Keratinocyte (primary cell): ENCODE results near the gene FPR3. TPM values are rescaled to one million over a fixed set of nuclear protein-coding genes. Genes with fewer than 3 reads are reported as not detected.
A peak's percentile ranks its signal among the peaks of the same experiment; 100 is the strongest.

ENCODE experiments used
- DNase-seq: peaks from one replicate; pipeline ENCODE4 v3.0.0-alpha.2; 2011; ENCODE audit warnings: low read depth, missing footprints, low spot score
- FAIRE-seq: peaks from 2 replicates; lab custom pipeline; 2011; peaks lifted over from hg19 to GRCh38; lab: Jason Lieb, UNC
- H2AFZ ChIP-seq: 2 replicates; pipeline ENCODE4 v1.6.0; 2012; ENCODE audit warnings: low read length, control low read depth, inconsistent platforms; ENCODE audit not compliant: control insufficient read depth
- H3K27ac ChIP-seq: 2 replicates; pipeline ENCODE4 v1.5.1; 2011; ENCODE audit warnings: low read length; ENCODE audit not compliant: control insufficient read depth, insufficient read depth
- H3K27me3 ChIP-seq: 3 replicates; pipeline ENCODE4 v1.6.0; 2011; ENCODE audit warnings: low read length; ENCODE audit not compliant: control insufficient read depth, insufficient read depth; ENCODE audit errors: extremely low read depth
- H3K36me3 ChIP-seq, 2 experiments: 2 replicates in 1 of 2; 3 replicates in 1 of 2; pipeline ENCODE4 v1.5.1; 2011; ENCODE audit warnings: low read length in 2 of 2, mild to moderate bottlenecking in 1 of 2; ENCODE audit not compliant: control insufficient read depth in 2 of 2, insufficient read depth in 2 of 2; ENCODE audit errors: extremely low read depth in 1 of 2
- H3K4me1 ChIP-seq: 3 replicates; pipeline ENCODE4 v1.5.1; 2011; ENCODE audit warnings: low read length; ENCODE audit not compliant: control insufficient read depth, insufficient read depth; ENCODE audit errors: extremely low read depth
- H3K4me2 ChIP-seq: 3 replicates; pipeline ENCODE4 v1.6.0; 2011; ENCODE audit warnings: low read depth, low read length; ENCODE audit not compliant: control insufficient read depth, insufficient read depth; ENCODE audit errors: extremely low read depth
- H3K4me3 ChIP-seq, 3 experiments: fragments of 200-600 bp in 1 of 3; sonication (generic) in 1 of 3; 2 replicates in 2 of 3; 3 replicates in 1 of 3; pipeline ENCODE4 v1.5.1; 2011 to 2016; ENCODE audit warnings: low read length in 3 of 3, mild to moderate bottlenecking in 3 of 3, control low read depth in 2 of 3, inconsistent platforms in 1 of 3, low read depth in 1 of 3, mixed read lengths in 1 of 3, mixed run types in 1 of 3, moderate library complexity in 1 of 3; ENCODE audit not compliant: control insufficient read depth in 2 of 3, insufficient read depth in 2 of 3; ENCODE audit errors: extremely low read depth in 1 of 3
- H3K79me2 ChIP-seq: 2 replicates; pipeline ENCODE4 v1.6.0; 2012; ENCODE audit warnings: low read length; ENCODE audit not compliant: control insufficient read depth, insufficient read depth
- H3K9ac ChIP-seq: 3 replicates; pipeline ENCODE4 v1.6.0; 2011; ENCODE audit warnings: low read length; ENCODE audit not compliant: control insufficient read depth, insufficient read depth; ENCODE audit errors: extremely low read depth
- H3K9me1 ChIP-seq: 3 replicates; pipeline ENCODE4 v1.6.0; 2011; ENCODE audit warnings: low read length; ENCODE audit not compliant: control insufficient read depth, insufficient read depth; ENCODE audit errors: extremely low read depth
- H3K9me3 ChIP-seq: 2 replicates; pipeline ENCODE4 v1.5.1; 2012; ENCODE audit warnings: low read depth, low read length; ENCODE audit not compliant: control insufficient read depth
- H4K20me1 ChIP-seq: 3 replicates; pipeline ENCODE4 v1.6.0; 2011; ENCODE audit warnings: low read length; ENCODE audit not compliant: control insufficient read depth, insufficient read depth; ENCODE audit errors: extremely low read depth
- EZH2 ChIP-seq: IDR thresholded peaks from one replicate; pipeline ENCODE4 v1.6.1; 2012; ENCODE audit warnings: inconsistent platforms, mild to moderate bottlenecking, low read length, moderate library complexity
- dilution Hi-C: fragments of 300-500 bp; cut with MboI; formaldehyde crosslinking; loops from one replicate; pipeline ENCODE4 v1.7.0; 2020; ENCODE audit warnings: low sequenced_read_pairs; ENCODE audit not compliant: extremely low pct_ligation_motif_present
- polyA plus RNA-seq, 5 experiments: library from polyadenylated mRNA; depleted of rRNA in 3 of 5; stranded (reverse) in 3 of 5; stranded (forward) in 1 of 5; unstranded in 1 of 5; fragments of >200 nt; gene quantifications; 1 replicate in 1 of 5; 2 replicates in 3 of 5; 3 replicates in 1 of 5; pipeline versions ENCODE4 v1.2.1 to v1.2.3, GENCODE V29; 2011 to 2012; ENCODE audit warnings: missing spikeins in 2 of 5, low read depth in 1 of 5, low replicate concordance in 1 of 5
- TF ChIP-seq, protein P1 (sequence below), 3 experiments: IDR thresholded peaks in 1 of 3; conservative IDR thresholded peaks in 1 of 3; optimal IDR thresholded peaks in 1 of 3; 2 replicates in 2 of 3; 3 replicates in 1 of 3; pipeline versions ENCODE3 to v1.5.1; 2011; ENCODE audit warnings: low read length in 3 of 3, mild to moderate bottlenecking in 3 of 3, moderate library complexity in 2 of 3, control low read depth in 1 of 3, inconsistent platforms in 1 of 3; ENCODE audit not compliant: insufficient read depth in 2 of 3; ENCODE audit errors: extremely low read depth in 1 of 3

The FPR3 gene
- polyA plus RNA-seq, 1 donor (not counting 4 experiments of a cell fraction or from before 2014, with no cell fraction given), result not detected

DNA sequence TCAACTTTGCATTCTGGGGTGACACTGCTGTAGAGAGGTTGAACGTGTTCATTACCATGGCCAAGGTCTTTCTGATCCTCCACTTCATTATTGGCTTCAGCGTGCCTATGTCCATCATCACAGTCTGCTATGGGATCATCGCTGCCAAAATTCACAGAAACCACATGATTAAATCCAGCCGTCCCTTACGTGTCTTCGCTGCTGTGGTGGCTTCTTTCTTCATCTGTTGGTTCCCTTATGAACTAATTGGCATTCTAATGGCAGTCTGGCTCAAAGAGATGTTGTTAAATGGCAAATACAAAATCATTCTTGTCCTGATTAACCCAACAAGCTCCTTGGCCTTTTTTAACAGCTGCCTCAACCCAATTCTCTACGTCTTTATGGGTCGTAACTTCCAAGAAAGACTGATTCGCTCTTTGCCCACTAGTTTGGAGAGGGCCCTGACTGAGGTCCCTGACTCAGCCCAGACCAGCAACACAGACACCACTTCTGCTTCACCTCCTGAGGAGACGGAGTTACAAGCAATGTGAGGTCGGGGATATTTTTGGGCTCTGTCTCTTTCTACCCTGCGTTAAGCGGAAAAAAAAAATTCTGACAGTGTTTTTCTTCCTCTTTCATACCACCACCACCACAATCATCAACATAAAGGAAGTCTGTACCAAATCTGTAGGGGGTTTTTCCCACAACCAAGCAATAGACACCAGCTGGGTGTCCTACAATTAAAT lies 29.5 kb downstream of the FPR3 start:
- TF ChIP-seq EZH2, result no peak
- TF ChIP-seq, protein P1, sequence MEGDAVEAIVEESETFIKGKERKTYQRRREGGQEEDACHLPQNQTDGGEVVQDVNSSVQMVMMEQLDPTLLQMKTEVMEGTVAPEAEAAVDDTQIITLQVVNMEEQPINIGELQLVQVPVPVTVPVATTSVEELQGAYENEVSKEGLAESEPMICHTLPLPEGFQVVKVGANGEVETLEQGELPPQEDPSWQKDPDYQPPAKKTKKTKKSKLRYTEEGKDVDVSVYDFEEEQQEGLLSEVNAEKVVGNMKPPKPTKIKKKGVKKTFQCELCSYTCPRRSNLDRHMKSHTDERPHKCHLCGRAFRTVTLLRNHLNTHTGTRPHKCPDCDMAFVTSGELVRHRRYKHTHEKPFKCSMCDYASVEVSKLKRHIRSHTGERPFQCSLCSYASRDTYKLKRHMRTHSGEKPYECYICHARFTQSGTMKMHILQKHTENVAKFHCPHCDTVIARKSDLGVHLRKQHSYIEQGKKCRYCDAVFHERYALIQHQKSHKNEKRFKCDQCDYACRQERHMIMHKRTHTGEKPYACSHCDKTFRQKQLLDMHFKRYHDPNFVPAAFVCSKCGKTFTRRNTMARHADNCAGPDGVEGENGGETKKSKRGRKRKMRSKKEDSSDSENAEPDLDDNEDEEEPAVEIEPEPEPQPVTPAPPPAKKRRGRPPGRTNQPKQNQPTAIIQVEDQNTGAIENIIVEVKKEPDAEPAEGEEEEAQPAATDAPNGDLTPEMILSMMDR (optimal IDR thresholded peaks at IDR 0.05 in 1 of 3, IDR thresholded peaks at IDR 0.05 in 1 of 3, conservative IDR thresholded peaks at IDR 0.05 in 1 of 3; ENCODE audit: extremely low read depth in 1 of 3, insufficient read depth in 2 of 3, low read length in 3 of 3), result no peak
- H3K36me3 ChIP-seq, result no peaks in the 10 kb centered on the region
- H4K20me1 ChIP-seq, result no peaks in the 10 kb centered on the region
- no peak overlapping the region for H3K9ac ChIP-seq
- no peak overlapping the region for H3K27ac ChIP-seq
- DNase-seq, result no peak
- no peaks in the 10 kb centered on the region for H3K79me2 ChIP-seq
- H3K9me1 ChIP-seq, result no peaks in the 10 kb centered on the region
- H2AFZ ChIP-seq, result no peak overlapping the region
- H3K4me2 ChIP-seq, result no peak overlapping the region
- dilution Hi-C loops, result no loop called here
- H3K4me1 ChIP-seq, result no peaks in the 10 kb centered on the region
- no peaks in the 10 kb centered on the region for H3K27me3 ChIP-seq
- no peak for FAIRE-seq
- H3K9me3 ChIP-seq, result no peaks in the 10 kb centered on the region
- H3K4me3 ChIP-seq, result no peak overlapping the region

DNA sequence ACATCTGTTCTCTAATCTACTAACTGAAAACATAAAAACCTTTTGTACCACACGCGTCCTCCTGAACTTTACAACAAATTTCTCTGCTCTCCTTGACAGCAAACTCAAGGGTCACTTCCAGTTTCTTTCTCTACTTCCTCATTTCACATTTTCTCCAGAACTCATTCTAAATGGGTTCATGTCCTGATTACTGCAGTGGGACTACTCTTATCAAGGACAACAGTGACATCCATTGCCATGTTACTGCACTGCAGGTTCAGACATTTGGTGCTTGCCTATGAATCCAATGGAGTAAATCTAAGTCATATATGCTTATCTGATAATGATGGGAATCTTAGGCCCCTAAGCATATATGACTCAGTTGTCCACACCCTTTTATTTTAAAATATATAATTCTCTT lies 35.3 kb downstream of the FPR3 start:
- dilution Hi-C loops, result no loop called here

More for the DNA sequence above, 35.3 kb downstream of the FPR3 start:
- TF ChIP-seq, protein P1 (optimal IDR thresholded peaks at IDR 0.05 in 1 of 3, IDR thresholded peaks at IDR 0.05 in 1 of 3, conservative IDR thresholded peaks at IDR 0.05 in 1 of 3; ENCODE audit: extremely low read depth in 1 of 3, insufficient read depth in 2 of 3, low read length in 3 of 3), result peak in 2 of 3 experiments; percentile 35 to 40
- no peak for TF ChIP-seq EZH2
- no peak overlapping the region for H2AFZ ChIP-seq
- no peaks in the 10 kb centered on the region for H3K27me3 ChIP-seq
- no peaks in the 10 kb centered on the region for H3K4me1 ChIP-seq
- no peaks in the 10 kb centered on the region for H3K36me3 ChIP-seq
- no peaks in the 10 kb centered on the region for H4K20me1 ChIP-seq
- no peaks in the 10 kb centered on the region for H3K79me2 ChIP-seq
- DNase-seq (no peak), FAIRE-seq (no peak)
- H3K27ac ChIP-seq, result no peak overlapping the region
- H3K9me3 ChIP-seq, result no peaks in the 10 kb centered on the region
- no peak overlapping the region for H3K9ac ChIP-seq
- H3K4me3 ChIP-seq, result no peak overlapping the region
- H3K9me1 ChIP-seq, result no peaks in the 10 kb centered on the region
- H3K4me2 ChIP-seq, result no peak overlapping the region
